NCI-H69 (cell line): ENCODE data around the gene SLC35F6.

Experiments used
- DNase-seq: peaks from one replicate; lab custom pipeline; 2025; lab: John Stamatoyannopoulos, UW

Gene SLC35F6

DNA sequence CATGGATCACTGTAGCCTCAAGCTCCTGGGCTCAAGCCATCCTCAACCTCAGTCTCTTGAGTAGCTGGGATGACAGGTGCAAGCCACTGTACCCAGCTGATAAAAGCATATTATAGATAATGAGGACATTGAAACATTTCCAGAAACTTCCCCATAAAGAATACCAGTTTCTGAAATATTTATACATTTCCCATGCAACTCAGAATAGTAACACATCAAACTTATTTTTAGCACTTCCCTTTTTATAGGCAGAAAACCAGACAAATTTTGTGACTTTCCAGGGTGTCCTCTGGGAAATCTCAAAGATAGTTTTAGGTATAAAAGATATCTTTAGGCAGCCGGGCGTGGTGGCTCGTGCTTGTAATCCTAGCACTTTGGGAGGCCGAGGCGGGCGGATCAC is 58.8 kb downstream of the SLC35F6 start:
- no peak for DNase-seq
